Mesodermal cell (in vitro differentiated cells): ENCODE data around the gene KLHL11.
A peak's percentile ranks its signal among the peaks of the same experiment; 100 is the strongest.
"Not testable (repeated sequence)": the region's sequence is repeated elsewhere in the genome, so short reads cannot be mapped to it uniquely, and the experiment has no call there.

Experiments
- H3K27ac ChIP-seq: 2 replicates; pipeline ENCODE4 v1.7.0; 2013; ENCODE audit warnings: mild to moderate bottlenecking, low read depth, low read length, moderate library complexity; ENCODE audit not compliant: severe bottlenecking
- H3K36me3 ChIP-seq: 2 replicates; pipeline ENCODE4 v1.7.1; 2013; ENCODE audit warnings: mild to moderate bottlenecking, low read length, moderate library complexity; ENCODE audit not compliant: control insufficient read depth, insufficient read depth
- H3K4me1 ChIP-seq: one replicate; pipeline ENCODE4 v1.7.1; 2013; ENCODE audit warnings: mild to moderate bottlenecking, low read length; ENCODE audit not compliant: insufficient read depth, control insufficient read depth, poor library complexity, severe bottlenecking
- H3K4me3 ChIP-seq: 2 replicates; pipeline ENCODE4 v1.7.0; 2013; ENCODE audit warnings: low read length, control low read depth, mild to moderate bottlenecking; ENCODE audit not compliant: insufficient read depth, poor library complexity, severe bottlenecking; ENCODE audit errors: extremely low read depth
- H3K9me3 ChIP-seq: 2 replicates; pipeline ENCODE4 v1.7.1; 2013; ENCODE audit warnings: mild to moderate bottlenecking, low read length, moderate library complexity; ENCODE audit not compliant: control insufficient read depth
- WGBS, 2 experiments: methylation state at CpG; one replicate each; pipeline ENCODE4 v1.1.5; 2013; ENCODE audit warnings: missing lambda C conversion rate in 2 of 2; ENCODE audit not compliant: insufficient coverage in 2 of 2; 5-methylcytosine and 5-hydroxymethylcytosine counted together

The KLHL11 gene

DNA sequence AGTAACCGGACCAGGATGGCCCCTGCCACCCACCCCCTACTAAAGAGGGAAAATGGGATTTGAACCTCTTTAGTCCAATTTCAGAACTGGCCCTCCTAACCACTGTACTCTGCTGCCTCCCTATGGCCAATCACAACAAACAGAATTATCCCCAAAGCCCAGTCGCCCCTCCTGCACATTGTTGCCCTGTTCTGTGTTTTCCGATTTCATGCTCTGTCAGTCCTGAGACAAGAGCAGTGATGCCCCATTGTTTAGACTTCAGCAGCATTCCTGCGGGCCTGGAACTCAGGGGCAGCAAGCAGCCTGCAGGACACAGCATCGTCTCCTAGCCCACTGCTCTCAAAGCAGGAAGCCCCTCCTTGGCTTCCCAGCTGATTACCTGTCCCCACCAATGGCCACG lies 20.5 kb upstream of the KLHL11 start:
- Histone ChIP-seq H3K4me3 (no peak overlapping the region), H3K27ac (no peak overlapping the region), H3K9me3 (no peaks in the 10 kb centered on the region), H3K4me1 (no peaks in the 10 kb centered on the region), H3K36me3 (peaks cover 95% of the 10 kb centered on the region)
- 80 to 90% methylated on average over 5 of the region's 6 CpGs for WGBS, 2 experiments

DNA sequence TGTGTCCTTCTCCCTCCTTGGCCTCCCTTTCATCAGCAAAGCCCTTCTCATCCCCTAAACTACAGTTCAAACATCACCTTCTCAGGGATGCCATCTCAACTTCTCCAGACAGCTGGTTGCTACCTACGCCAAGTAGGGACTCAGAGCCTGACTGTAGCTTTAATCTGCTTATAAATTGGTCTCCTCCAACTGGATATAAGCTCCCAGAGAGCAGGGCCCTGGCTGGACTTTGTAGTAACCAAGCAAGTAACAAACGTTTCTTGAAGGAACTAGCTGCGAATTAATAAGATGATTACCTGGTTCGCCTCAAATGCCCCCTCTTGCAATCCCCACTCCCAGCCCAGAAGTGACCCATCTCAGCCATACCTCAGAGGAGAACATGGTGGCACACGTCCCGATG lies 17.5 kb upstream of the KLHL11 start:
- H3K9me3 ChIP-seq = no peaks in the 10 kb centered on the region
- H3K4me1 ChIP-seq = no peaks in the 10 kb centered on the region
- WGBS, 2 experiments = 93 to 97% methylated on average over 4 to 5 of the region's 6 CpGs
- no peak overlapping the region for H3K27ac ChIP-seq
- H3K36me3 ChIP-seq = peaks cover 99% of the 10 kb centered on the region
- no peak overlapping the region for H3K4me3 ChIP-seq

- Histone ChIP-seq H3K27ac (no peak overlapping the region), H3K36me3 (peaks cover 88% of the 10 kb centered on the region), H3K4me3 (no peak overlapping the region), H3K4me1 (no peaks in the 10 kb centered on the region), H3K9me3 (no peaks in the 10 kb centered on the region)
- WGBS, 2 experiments = 96% methylated on average over 3 of the region's 4 CpGs
Measured at GRCh38 chr17:41880130-41880529, 14.9 kb upstream of the KLHL11 start.

DNA sequence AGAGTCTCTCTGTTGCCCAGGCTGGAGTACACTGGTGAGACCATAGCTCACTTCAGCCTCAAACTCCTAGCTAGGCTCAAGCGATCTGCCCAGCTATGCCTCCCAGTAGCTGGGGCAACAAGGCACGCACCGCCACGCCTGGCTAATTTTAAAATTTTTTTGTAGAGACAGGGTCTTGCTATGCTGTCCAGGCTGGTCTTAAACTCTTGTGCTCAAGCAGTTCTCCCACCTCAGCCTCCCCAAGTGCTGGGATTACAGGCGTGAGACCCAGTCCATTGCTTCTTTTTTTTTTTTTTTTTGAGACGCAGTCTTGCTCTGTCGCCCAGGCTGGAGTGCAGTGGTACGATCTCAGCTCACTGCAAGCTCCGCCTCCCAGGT lies 9.1 kb upstream of the KLHL11 start:
- WGBS, 2 experiments = 96 to 100% methylated on average over 4 to 5 of the region's 9 CpGs
- H3K9me3 ChIP-seq, H3K27ac ChIP-seq, H3K4me3 ChIP-seq, H3K4me1 ChIP-seq: not testable (repeated sequence)
- H3K36me3 ChIP-seq = peaks cover 88% of the 10 kb centered on the region

- no peak overlapping the region for H3K4me3 ChIP-seq
- no peak overlapping the region for H3K27ac ChIP-seq
- no peaks in the 10 kb centered on the region for H3K4me1 ChIP-seq
- H3K9me3 ChIP-seq = no peaks in the 10 kb centered on the region
- peaks cover 88% of the 10 kb centered on the region for H3K36me3 ChIP-seq
- WGBS, 2 experiments = 95 to 96% methylated on average over 9 to 10 of the region's 10 CpGs
Measured at GRCh38 chr17:41873559-41874292, 8.5 kb upstream of the KLHL11 start.

DNA sequence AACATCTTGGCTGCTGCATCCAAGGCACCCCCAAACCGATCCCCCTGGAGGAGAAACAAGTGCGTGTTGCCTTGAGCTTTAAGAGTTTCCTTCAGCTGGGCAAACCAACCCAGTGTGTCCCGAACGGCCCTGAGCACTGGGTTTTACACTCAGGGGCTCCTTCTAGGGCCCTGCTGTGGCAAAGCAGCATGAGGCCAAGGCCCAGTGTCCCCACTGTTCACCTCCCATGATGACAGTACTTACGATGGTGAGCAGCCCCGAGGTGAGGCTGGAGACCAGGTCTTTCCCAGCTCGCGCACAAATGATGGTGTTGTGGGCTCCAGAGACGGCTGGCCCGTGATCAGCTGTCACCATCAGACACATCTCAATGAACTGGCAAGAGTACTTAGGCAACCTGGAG lies 6.6 kb upstream of the KLHL11 start:
- H3K36me3 ChIP-seq = peaks cover 86% of the 10 kb centered on the region
- 94 to 95% methylated on average over 10 of the region's 10 CpGs for WGBS, 2 experiments
- no peaks in the 10 kb centered on the region for H3K4me1 ChIP-seq
- H3K9me3 ChIP-seq = no peaks in the 10 kb centered on the region
- no peak overlapping the region for H3K4me3 ChIP-seq
- no peak overlapping the region for H3K27ac ChIP-seq

DNA sequence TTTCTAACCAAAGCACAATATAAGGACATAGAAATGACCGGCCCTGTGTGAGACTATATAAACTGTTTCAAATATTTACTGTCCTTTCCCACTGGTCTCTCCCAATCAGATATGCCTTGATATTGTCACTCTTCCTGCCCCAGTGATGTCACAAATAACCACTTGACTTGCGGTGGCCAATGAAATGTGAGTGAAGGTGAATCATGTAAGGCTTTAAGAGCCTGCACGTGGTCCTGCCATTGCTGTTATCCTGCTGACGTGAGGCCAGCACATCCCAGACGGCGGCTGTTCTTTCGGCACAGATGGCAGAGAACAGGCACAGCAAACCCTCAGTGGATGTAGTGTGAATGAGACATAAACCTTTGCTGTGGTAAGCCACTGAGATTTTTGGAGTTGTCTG lies 5.4 kb upstream of the KLHL11 start:
- no peak overlapping the region for H3K4me3 ChIP-seq
- peaks cover 85% of the 10 kb centered on the region for H3K36me3 ChIP-seq
- no peaks in the 10 kb centered on the region for H3K4me1 ChIP-seq
- no peak overlapping the region for H3K27ac ChIP-seq
- no peaks in the 10 kb centered on the region for H3K9me3 ChIP-seq
- 90 to 98% methylated on average over 5 to 6 of the region's 7 CpGs for WGBS, 2 experiments

DNA sequence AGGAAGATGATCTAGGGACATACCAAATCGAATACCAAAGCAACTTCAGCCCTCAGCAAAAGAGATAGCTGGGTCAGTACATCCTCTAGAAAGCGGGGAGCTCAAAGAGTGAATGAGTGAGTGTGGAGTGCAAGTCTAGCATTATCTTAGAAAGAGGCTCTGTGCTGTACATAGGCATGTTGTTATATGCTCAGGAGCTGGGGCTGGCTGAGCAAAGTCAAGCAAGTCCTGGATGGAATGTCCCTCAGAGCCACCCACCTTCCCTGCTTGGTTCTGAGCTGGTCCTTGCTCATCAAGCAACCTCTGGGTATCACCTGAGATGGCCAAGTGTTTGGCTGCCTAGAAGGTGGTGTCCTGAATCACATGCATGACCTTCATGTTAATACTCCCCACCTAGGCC lies 4.9 kb upstream of the KLHL11 start:
- Histone ChIP-seq H3K36me3 (peaks cover 84% of the 10 kb centered on the region), H3K4me1 (no peaks in the 10 kb centered on the region), H3K9me3 (no peaks in the 10 kb centered on the region), H3K4me3 (no peak overlapping the region), H3K27ac (no peak overlapping the region)
- 92 to 100% methylated on average over 2 of the region's 2 CpGs for WGBS, 2 experiments

DNA sequence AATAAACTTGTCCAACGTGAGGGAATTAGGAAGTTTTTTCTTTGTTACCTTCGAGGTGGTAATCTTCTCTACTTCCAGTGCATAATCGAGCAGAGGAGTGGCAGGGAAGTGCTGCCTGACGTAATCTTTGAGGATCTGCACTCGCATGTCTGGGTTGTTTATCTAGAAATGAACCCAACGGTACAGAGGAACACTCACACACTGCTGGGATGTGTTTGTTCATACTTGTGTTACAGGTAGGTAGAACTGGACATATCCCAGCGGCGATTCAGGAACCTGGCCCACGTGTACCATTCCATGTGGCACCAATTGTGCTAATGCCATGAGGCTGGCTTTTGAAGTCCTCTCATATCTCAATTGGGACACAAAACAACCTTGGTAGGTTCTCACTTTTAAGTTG lies 4.2 kb upstream of the KLHL11 start:
- 95 to 98% methylated on average over 9 of the region's 9 CpGs for WGBS, 2 experiments
- H3K4me3 ChIP-seq = no peak overlapping the region
- no peak overlapping the region for H3K27ac ChIP-seq
- H3K9me3 ChIP-seq = no peaks in the 10 kb centered on the region
- H3K4me1 ChIP-seq = no peaks in the 10 kb centered on the region
- peaks cover 77% of the 10 kb centered on the region for H3K36me3 ChIP-seq

- Histone ChIP-seq H3K27ac (no peak overlapping the region), H3K36me3 (peaks cover 68% of the 10 kb centered on the region), H3K4me3 (no peak overlapping the region), H3K4me1 (peaks cover 2% of the 10 kb centered on the region), H3K9me3 (no peaks in the 10 kb centered on the region)
- 100% methylated on average over 1 to 2 of the region's 3 CpGs for WGBS, 2 experiments
Measured at GRCh38 chr17:41868568-41868967, 3.3 kb upstream of the KLHL11 start.

- H3K9me3 ChIP-seq = no peaks in the 10 kb centered on the region
- H3K4me1 ChIP-seq = peaks cover 10% of the 10 kb centered on the region
- H3K4me3 ChIP-seq = peak overlapping the region; percentile 90
- H3K27ac ChIP-seq = peak overlapping the region; percentile 88
- H3K36me3 ChIP-seq = peaks cover 39% of the 10 kb centered on the region
- WGBS, 2 experiments = 11 to 20% methylated on average over 9 of the region's 10 CpGs
Measured at GRCh38 chr17:41865596-41865893, 322 bp upstream of the KLHL11 start.
